ENCODE results near the gene AOPEP.
"Not testable (repeated sequence)": the region's sequence is repeated elsewhere in the genome, so short reads cannot be mapped to it uniquely, and the experiment has no call there.

- TF ChIP-seq POLR2A, CTCF, EP300, POLR2AphosphoS5 (IDR thresholded peaks at IDR 0.05): not testable (repeated sequence)
Observed at GRCh38 chr9:94966046-94966445, 239.5 kb downstream of the AOPEP start.

Data from upper lobe of left lung (tissue), 4 donors.